Measurements from ENCODE around the gene ECSIT. TPM values are rescaled to one million over a fixed set of nuclear protein-coding genes. Genes with fewer than 3 reads are reported as not detected.

The ECSIT gene
- total and polyA plus RNA-seq, 2 experiments from 2014 or later: 36.6 to 66.5 TPM

DNA sequence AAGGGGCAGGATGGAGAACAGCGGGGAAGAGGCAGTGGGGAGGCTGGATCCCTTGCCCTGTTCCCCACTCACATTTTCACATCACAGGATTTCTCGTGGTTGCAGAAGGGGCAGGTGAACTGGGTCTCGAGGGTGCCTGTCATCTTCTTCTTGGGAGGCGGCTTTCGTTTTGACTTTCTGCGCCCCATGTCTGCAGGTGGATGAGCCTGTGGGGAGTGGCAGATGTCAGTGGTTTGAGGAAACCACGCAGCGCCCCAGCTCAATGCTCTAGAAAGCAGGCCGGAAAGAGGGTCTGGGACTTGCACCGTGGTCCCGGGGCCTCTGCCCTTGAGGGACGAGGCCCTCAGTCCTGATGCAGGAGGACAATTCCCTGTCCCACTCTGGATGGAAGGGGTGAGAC, 25.2 kb upstream of the ECSIT start:
- ATAC-seq: no peak
- Histone ChIP-seq H3K27ac (ENCODE audit: low read depth) (no peak overlapping the region), H3K27me3 (ENCODE audit: insufficient read depth) (no peaks in the 10 kb centered on the region), H3K36me3 (ENCODE audit: insufficient read depth) (no peaks in the 10 kb centered on the region; the same call in 1 of the 2 replicates), H3K4me2 (no peak overlapping the region), H3K79me2 (replicated peaks; ENCODE audit: insufficient read depth) (peaks cover 36% of the 10 kb centered on the region), H3K4me3 (no peak overlapping the region), H4K20me1 (replicated peaks; ENCODE audit: insufficient read depth) (peaks cover 14% of the 10 kb centered on the region), H2AFZ (no peak overlapping the region), H3K4me1 (ENCODE audit: insufficient read depth) (peaks cover 7% of the 10 kb centered on the region; the same call in 1 of the 2 replicates), H3K9me2 (ENCODE audit: insufficient read depth) (no peaks in the 10 kb centered on the region), H3F3A (replicated peaks; ENCODE audit: low read depth) (no peaks in the 10 kb centered on the region)
- H3K27ac Mint-ChIP-seq: no peak overlapping the region
- H3K4me1 Mint-ChIP-seq: peaks cover 8% of the 10 kb centered on the region
- H3K9me3 Mint-ChIP-seq: no peaks in the 10 kb centered on the region; the same call in 2 of the 3 replicates
- H3K4me3 Mint-ChIP-seq: no peak overlapping the region
- H3K36me3 Mint-ChIP-seq (ENCODE audit: low read depth): peaks cover 33% of the 10 kb centered on the region
- peaks cover 4% of the 10 kb centered on the region for H3K27me3 Mint-ChIP-seq (ENCODE audit: insufficient read depth, low read depth, poor library complexity)
- TF ChIP-seq, protein P1, sequence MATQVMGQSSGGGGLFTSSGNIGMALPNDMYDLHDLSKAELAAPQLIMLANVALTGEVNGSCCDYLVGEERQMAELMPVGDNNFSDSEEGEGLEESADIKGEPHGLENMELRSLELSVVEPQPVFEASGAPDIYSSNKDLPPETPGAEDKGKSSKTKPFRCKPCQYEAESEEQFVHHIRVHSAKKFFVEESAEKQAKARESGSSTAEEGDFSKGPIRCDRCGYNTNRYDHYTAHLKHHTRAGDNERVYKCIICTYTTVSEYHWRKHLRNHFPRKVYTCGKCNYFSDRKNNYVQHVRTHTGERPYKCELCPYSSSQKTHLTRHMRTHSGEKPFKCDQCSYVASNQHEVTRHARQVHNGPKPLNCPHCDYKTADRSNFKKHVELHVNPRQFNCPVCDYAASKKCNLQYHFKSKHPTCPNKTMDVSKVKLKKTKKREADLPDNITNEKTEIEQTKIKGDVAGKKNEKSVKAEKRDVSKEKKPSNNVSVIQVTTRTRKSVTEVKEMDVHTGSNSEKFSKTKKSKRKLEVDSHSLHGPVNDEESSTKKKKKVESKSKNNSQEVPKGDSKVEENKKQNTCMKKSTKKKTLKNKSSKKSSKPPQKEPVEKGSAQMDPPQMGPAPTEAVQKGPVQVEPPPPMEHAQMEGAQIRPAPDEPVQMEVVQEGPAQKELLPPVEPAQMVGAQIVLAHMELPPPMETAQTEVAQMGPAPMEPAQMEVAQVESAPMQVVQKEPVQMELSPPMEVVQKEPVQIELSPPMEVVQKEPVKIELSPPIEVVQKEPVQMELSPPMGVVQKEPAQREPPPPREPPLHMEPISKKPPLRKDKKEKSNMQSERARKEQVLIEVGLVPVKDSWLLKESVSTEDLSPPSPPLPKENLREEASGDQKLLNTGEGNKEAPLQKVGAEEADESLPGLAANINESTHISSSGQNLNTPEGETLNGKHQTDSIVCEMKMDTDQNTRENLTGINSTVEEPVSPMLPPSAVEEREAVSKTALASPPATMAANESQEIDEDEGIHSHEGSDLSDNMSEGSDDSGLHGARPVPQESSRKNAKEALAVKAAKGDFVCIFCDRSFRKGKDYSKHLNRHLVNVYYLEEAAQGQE (IDR thresholded peaks at IDR 0.05; ENCODE audit: unreplicated experiment): no peak
- no peak for TF ChIP-seq JUNB (IDR thresholded peaks at IDR 0.05; ENCODE audit: unreplicated experiment)
- TF ChIP-seq, protein P2, sequence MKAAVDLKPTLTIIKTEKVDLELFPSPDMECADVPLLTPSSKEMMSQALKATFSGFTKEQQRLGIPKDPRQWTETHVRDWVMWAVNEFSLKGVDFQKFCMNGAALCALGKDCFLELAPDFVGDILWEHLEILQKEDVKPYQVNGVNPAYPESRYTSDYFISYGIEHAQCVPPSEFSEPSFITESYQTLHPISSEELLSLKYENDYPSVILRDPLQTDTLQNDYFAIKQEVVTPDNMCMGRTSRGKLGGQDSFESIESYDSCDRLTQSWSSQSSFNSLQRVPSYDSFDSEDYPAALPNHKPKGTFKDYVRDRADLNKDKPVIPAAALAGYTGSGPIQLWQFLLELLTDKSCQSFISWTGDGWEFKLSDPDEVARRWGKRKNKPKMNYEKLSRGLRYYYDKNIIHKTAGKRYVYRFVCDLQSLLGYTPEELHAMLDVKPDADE (IDR thresholded peaks at IDR 0.05): no peak
- TF ChIP-seq, protein P3, sequence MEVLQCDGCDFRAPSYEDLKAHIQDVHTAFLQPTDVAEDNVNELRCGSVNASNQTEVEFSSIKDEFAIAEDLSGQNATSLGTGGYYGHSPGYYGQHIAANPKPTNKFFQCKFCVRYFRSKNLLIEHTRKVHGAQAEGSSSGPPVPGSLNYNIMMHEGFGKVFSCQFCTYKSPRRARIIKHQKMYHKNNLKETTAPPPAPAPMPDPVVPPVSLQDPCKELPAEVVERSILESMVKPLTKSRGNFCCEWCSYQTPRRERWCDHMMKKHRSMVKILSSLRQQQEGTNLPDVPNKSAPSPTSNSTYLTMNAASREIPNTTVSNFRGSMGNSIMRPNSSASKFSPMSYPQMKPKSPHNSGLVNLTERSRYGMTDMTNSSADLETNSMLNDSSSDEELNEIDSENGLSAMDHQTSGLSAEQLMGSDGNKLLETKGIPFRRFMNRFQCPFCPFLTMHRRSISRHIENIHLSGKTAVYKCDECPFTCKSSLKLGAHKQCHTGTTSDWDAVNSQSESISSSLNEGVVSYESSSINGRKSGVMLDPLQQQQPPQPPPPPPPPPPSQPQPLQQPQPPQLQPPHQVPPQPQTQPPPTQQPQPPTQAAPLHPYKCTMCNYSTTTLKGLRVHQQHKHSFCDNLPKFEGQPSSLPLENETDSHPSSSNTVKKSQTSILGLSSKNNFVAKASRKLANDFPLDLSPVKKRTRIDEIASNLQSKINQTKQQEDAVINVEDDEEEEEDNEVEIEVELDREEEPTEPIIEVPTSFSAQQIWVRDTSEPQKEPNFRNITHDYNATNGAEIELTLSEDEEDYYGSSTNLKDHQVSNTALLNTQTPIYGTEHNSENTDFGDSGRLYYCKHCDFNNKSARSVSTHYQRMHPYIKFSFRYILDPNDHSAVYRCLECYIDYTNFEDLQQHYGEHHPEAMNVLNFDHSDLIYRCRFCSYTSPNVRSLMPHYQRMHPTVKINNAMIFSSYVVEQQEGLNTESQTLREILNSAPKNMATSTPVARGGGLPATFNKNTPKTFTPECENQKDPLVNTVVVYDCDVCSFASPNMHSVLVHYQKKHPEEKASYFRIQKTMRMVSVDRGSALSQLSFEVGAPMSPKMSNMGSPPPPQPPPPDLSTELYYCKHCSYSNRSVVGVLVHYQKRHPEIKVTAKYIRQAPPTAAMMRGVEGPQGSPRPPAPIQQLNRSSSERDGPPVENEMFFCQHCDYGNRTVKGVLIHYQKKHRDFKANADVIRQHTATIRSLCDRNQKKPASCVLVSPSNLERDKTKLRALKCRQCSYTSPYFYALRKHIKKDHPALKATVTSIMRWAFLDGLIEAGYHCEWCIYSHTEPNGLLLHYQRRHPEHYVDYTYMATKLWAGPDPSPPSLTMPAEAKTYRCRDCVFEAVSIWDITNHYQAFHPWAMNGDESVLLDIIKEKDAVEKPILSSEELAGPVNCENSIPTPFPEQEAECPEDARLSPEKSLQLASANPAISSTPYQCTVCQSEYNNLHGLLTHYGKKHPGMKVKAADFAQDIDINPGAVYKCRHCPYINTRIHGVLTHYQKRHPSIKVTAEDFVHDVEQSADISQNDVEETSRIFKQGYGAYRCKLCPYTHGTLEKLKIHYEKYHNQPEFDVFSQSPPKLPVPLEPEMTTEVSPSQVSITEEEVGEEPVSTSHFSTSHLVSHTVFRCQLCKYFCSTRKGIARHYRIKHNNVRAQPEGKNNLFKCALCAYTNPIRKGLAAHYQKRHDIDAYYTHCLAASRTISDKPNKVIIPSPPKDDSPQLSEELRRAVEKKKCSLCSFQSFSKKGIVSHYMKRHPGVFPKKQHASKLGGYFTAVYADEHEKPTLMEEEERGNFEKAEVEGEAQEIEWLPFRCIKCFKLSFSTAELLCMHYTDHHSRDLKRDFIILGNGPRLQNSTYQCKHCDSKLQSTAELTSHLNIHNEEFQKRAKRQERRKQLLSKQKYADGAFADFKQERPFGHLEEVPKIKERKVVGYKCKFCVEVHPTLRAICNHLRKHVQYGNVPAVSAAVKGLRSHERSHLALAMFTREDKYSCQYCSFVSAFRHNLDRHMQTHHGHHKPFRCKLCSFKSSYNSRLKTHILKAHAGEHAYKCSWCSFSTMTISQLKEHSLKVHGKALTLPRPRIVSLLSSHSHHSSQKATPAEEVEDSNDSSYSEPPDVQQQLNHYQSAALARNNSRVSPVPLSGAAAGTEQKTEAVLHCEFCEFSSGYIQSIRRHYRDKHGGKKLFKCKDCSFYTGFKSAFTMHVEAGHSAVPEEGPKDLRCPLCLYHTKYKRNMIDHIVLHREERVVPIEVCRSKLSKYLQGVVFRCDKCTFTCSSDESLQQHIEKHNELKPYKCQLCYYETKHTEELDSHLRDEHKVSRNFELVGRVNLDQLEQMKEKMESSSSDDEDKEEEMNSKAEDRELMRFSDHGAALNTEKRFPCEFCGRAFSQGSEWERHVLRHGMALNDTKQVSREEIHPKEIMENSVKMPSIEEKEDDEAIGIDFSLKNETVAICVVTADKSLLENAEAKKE (CRISPR knock-in tag; IDR thresholded peaks at IDR 0.05): no peak
- TF ChIP-seq POLR2AphosphoS5 (IDR thresholded peaks at IDR 0.05; ENCODE audit: low read depth): no peak
- TF ChIP-seq EZH2phosphoT487 (IDR thresholded peaks at IDR 0.05; ENCODE audit: unreplicated experiment): no peak
- no peak for TF ChIP-seq STAT1 (IDR thresholded peaks at IDR 0.05; ENCODE audit: unreplicated experiment)
- no peak for TF ChIP-seq EZH2 (IDR thresholded peaks at IDR 0.05; ENCODE audit: low read depth, unreplicated experiment)
- no peak for TF ChIP-seq ZNF114 (CRISPR knock-in tag; IDR thresholded peaks at IDR 0.05)
- TF ChIP-seq NANOG (IDR thresholded peaks at IDR 0.05; ENCODE audit: borderline replicate concordance): no peak
- TF ChIP-seq CTCF (conservative IDR thresholded peaks at IDR 0.05; ENCODE audit: low read depth in 2 of 2): no peak
- no peak for TF ChIP-seq CREB1 (CRISPR knock-in tag; IDR thresholded peaks at IDR 0.05; ENCODE audit: low read depth)
- no peak for TF ChIP-seq ZNF331 (CRISPR knock-in tag; IDR thresholded peaks at IDR 0.05; ENCODE audit: low read depth)
- DNase-seq (ENCODE audit: low spot score): no peak

All from GM23338 (cell line).